HCT116 (cell line): ENCODE results near the gene TMTC4. TPM values are rescaled to one million over a fixed set of nuclear protein-coding genes. Genes with fewer than 3 reads are reported as not detected.

ENCODE experiments used
- ATAC-seq: fragments of 200-7000 bp; cut with Tn5 transposase; 2 replicates; pipeline ENCODE4 v1.9.1; 2020; ENCODE audit warnings: mild to moderate bottlenecking, moderate library complexity
- BruUV-seq: library from RNA; stranded (reverse); fragments of 400-500 nt; replicated peaks from 2 replicates; lab custom pipeline; 2021; lab: Mats Ljungman, UMichigan
- CTCF ChIA-PET: fragments of 300-600 bp; sonication (Branson Sonifier 250); formaldehyde crosslinking; loops from one replicate; lab custom pipeline; 2021; ENCODE audit warnings: antibody characterized with exemption; lab: Charles Lee
- POLR2A ChIA-PET: fragments of 300-600, 350-600 bp; sonication (Branson Sonifier 250); formaldehyde crosslinking; loops from one replicate; lab custom pipeline; 2021; ENCODE audit warnings: antibody characterized with exemption; lab: Charles Lee
- RAD21 ChIA-PET, 2 experiments: fragments of 300-600 bp; sonication (Branson Sonifier 250); formaldehyde crosslinking; loops; one replicate each; lab custom pipeline; 2023; ENCODE audit warnings: low total read pairs in 2 of 2; ENCODE audit not compliant: uncharacterized antibody in 2 of 2, unreplicated experiment in 2 of 2, low non-redundant PET in 1 of 2; lab: Charles Lee
- DNase-seq: peaks from one replicate; pipeline ENCODE4 v3.0.0-alpha.2; 2010; ENCODE audit warnings: low read depth, low spot score
- H2AFZ ChIP-seq: fragments of 200-600 bp; shearing (Covaris generic), sonication (generic); 2 replicates; pipeline ENCODE4 v1.6.1; 2017; ENCODE audit warnings: low read depth, mixed run types, mixed read lengths, antibody characterized with exemption, low read length; ENCODE audit not compliant: poor library complexity, severe bottlenecking
- H3K27ac ChIP-seq: 2 replicates; pipeline ENCODE4 v1.5.1; 2012; ENCODE audit warnings: low read depth, low read length
- H3K27me3 ChIP-seq: fragments of 200-600 bp; sonication (generic); 2 replicates; pipeline ENCODE4 v1.6.1; 2016; ENCODE audit warnings: mixed run types, low read length, mixed read lengths; ENCODE audit not compliant: insufficient read depth
- H3K36me3 ChIP-seq, 2 experiments: fragments of 200-500 bp in 1 of 2; fragments of 200-600 bp in 1 of 2; sonication (Bioruptor generic) in 1 of 2; sonication (generic) in 1 of 2; 2 replicates each; pipeline versions ENCODE4 v1.5.1 to v1.6.1; 2014 to 2016; ENCODE audit warnings: low read length in 2 of 2, inconsistent platforms in 1 of 2, mixed read lengths in 1 of 2, mixed run types in 1 of 2; ENCODE audit not compliant: insufficient read depth in 2 of 2, control insufficient read depth in 1 of 2
- H3K4me1 ChIP-seq, 2 experiments: fragments of 200-600 bp in 1 of 2; sonication (generic) in 1 of 2; 2 replicates each; pipeline versions ENCODE4 v1.5.1 to v1.6.1; 2012 to 2017; ENCODE audit warnings: low read length in 2 of 2, inconsistent platforms in 1 of 2, mild to moderate bottlenecking in 1 of 2, mixed read lengths in 1 of 2, mixed run types in 1 of 2, moderate library complexity in 1 of 2; ENCODE audit not compliant: insufficient read depth in 2 of 2, control insufficient read depth in 1 of 2
- H3K4me2 ChIP-seq: fragments of 200-600 bp; sonication (generic); 2 replicates; pipeline ENCODE4 v1.6.1; 2017; ENCODE audit warnings: mixed run types, low read length, mixed read lengths
- H3K4me3 ChIP-seq, 2 experiments: fragments of 200-600 bp in 1 of 2; sonication (generic) in 1 of 2; replicated peaks in 1 of 2; 2 replicates each; pipeline ENCODE4 v1.5.1; 2011 to 2016; ENCODE audit warnings: low read length in 2 of 2, control low read depth in 1 of 2, low read depth in 1 of 2, mild to moderate bottlenecking in 1 of 2, mixed read lengths in 1 of 2, mixed run types in 1 of 2
- H3K79me2 ChIP-seq: fragments of 200-600 bp; sonication (generic); 2 replicates; pipeline ENCODE4 v1.6.1; 2017; ENCODE audit warnings: mild to moderate bottlenecking, mixed run types, low read length, moderate library complexity, mixed read lengths; ENCODE audit not compliant: insufficient read depth
- H3K9ac ChIP-seq: fragments of 200-600 bp; sonication (generic); 2 replicates; pipeline ENCODE4 v1.6.1; 2016; ENCODE audit warnings: low read length, mixed read lengths
- H3K9me2 ChIP-seq: fragments of 200-600 bp; sonication (generic), shearing (Covaris generic); 2 replicates; pipeline ENCODE4 v1.6.1; 2017; ENCODE audit warnings: mixed run types, mild to moderate bottlenecking, moderate library complexity; ENCODE audit not compliant: insufficient read depth
- H3K9me3 ChIP-seq, 2 experiments: fragments of 200-500 bp in 1 of 2; fragments of 200-600 bp in 1 of 2; sonication (Bioruptor generic) in 1 of 2; sonication (generic) in 1 of 2; 2 replicates each; pipeline ENCODE4 v1.6.1; 2014 to 2017; ENCODE audit warnings: low read length in 2 of 2, mixed read lengths in 2 of 2, inconsistent platforms in 1 of 2, low read depth in 1 of 2, mild to moderate bottlenecking in 1 of 2, mixed run types in 1 of 2, moderate library complexity in 1 of 2; ENCODE audit not compliant: control insufficient read depth in 1 of 2, insufficient read depth in 1 of 2
- H4K20me1 ChIP-seq: fragments of 200-600 bp; sonication (generic), shearing (Covaris generic); 2 replicates; pipeline ENCODE4 v1.6.1; 2017; ENCODE audit warnings: mixed run types, mild to moderate bottlenecking, moderate library complexity; ENCODE audit not compliant: insufficient read depth
- ATF3 ChIP-seq: IDR thresholded peaks from 2 replicates; pipeline ENCODE4 v1.6.1; 2012
- CBX3 ChIP-seq: IDR thresholded peaks from 2 replicates; pipeline ENCODE4 v1.6.1; 2012; ENCODE audit warnings: low read depth
- CTCF ChIP-seq, 3 experiments: fragments of 200-600 bp in 1 of 3; sonication (generic) in 1 of 3; IDR thresholded peaks in 2 of 3; conservative IDR thresholded peaks in 1 of 3; 2 replicates each; pipeline ENCODE4 v1.5.1; 2012 to 2017; ENCODE audit warnings: low read depth in 2 of 3, low read length in 2 of 3, antibody characterized with exemption in 1 of 3, borderline replicate concordance in 1 of 3, control low read depth in 1 of 3, mild to moderate bottlenecking in 1 of 3, mixed read lengths in 1 of 3, mixed run types in 1 of 3, moderate library complexity in 1 of 3; ENCODE audit not compliant: insufficient read depth in 1 of 3
- EGR1 ChIP-seq: IDR thresholded peaks from 2 replicates; pipeline ENCODE4 v1.6.1; 2012; ENCODE audit warnings: low read depth
- ELF1 ChIP-seq: IDR thresholded peaks from 2 replicates; pipeline ENCODE4 v1.6.1; 2012; ENCODE audit warnings: low read depth, borderline replicate concordance
- EZH2 ChIP-seq: fragments of 200-600 bp; sonication (generic); IDR thresholded peaks from 2 replicates; pipeline ENCODE4 v1.6.1; 2017; ENCODE audit warnings: antibody characterized with exemption, mixed run types
- EZH2phosphoT487 ChIP-seq: fragments of 200-600 bp; IDR thresholded peaks from 2 replicates; pipeline ENCODE4 v1.6.1; 2018; ENCODE audit warnings: antibody characterized with exemption, borderline replicate concordance
- MAX ChIP-seq: IDR thresholded peaks from 2 replicates; pipeline ENCODE4 v1.6.1; 2012
- POLR2A ChIP-seq: IDR thresholded peaks from 2 replicates; pipeline ENCODE4 v1.7.0; 2011; ENCODE audit warnings: borderline replicate concordance; ENCODE audit not compliant: insufficient read depth, insufficient read length; ENCODE audit errors: extremely low read depth
- POLR2AphosphoS5 ChIP-seq: IDR thresholded peaks from 2 replicates; pipeline ENCODE4 v1.6.1; 2011; ENCODE audit warnings: mild to moderate bottlenecking, low read depth, low read length, moderate library complexity
- RAD21 ChIP-seq: IDR thresholded peaks from 2 replicates; pipeline ENCODE4 v1.6.1; 2012; ENCODE audit warnings: low read depth, mild to moderate bottlenecking
- SIN3A ChIP-seq: IDR thresholded peaks from 2 replicates; pipeline ENCODE4 v1.6.1; 2012; ENCODE audit warnings: low read depth
- SP1 ChIP-seq: IDR thresholded peaks from 2 replicates; pipeline ENCODE4 v1.6.1; 2012; ENCODE audit warnings: low read depth
- SRF ChIP-seq: IDR thresholded peaks from 2 replicates; pipeline ENCODE4 v1.6.1; 2012; ENCODE audit warnings: low read depth
- TCF7L2 ChIP-seq: IDR thresholded peaks from 2 replicates; pipeline ENCODE4 v1.7.0; 2011; ENCODE audit warnings: borderline replicate concordance, inconsistent platforms; ENCODE audit not compliant: insufficient read depth, insufficient read length; ENCODE audit errors: extremely low read depth
- YY1 ChIP-seq: IDR thresholded peaks from 2 replicates; pipeline ENCODE4 v1.6.1; 2011; ENCODE audit warnings: low read length, low read depth, moderate library complexity, mild to moderate bottlenecking; ENCODE audit not compliant: insufficient replicate concordance; ENCODE audit errors: extremely low read depth
- ZFX ChIP-seq: fragments of 450-650 bp; IDR thresholded peaks from 2 replicates; pipeline ENCODE4 v1.6.1; 2017
- ZNF274 ChIP-seq: fragments of 200-500 bp; sonication (Bioruptor generic); IDR thresholded peaks from 2 replicates; pipeline ENCODE4 v1.6.1; 2014; ENCODE audit warnings: mild to moderate bottlenecking, low read depth, low read length, inconsistent platforms
- intact Hi-C: fragments of 100-400 bp; cut with micrococcal nuclease; formaldehyde crosslinking; loops from 2 replicates; pipeline ENCODE4 v1.10.0; 2022
- total RNA-seq: library from RNA; stranded (reverse); gene quantifications from one replicate; pipeline ENCODE4 v1.2.1, GENCODE V29; 2021; ENCODE audit not compliant: unreplicated experiment

TMTC4 gene
- total RNA-seq, 1 experiment from 2014 or later = 23.6 TPM

- TF ChIP-seq YY1 = no peak
Observed at GRCh38 chr13:100594731-100595130, 79.9 kb downstream of the TMTC4 start (continued).

- intact Hi-C loops = no loop called here
- BruUV-seq = no TSS peak
Observed at GRCh38 chr13:100594255-100594654, 80.3 kb downstream of the TMTC4 start.

More at GRCh38 chr13:100594255-100594654, 80.3 kb downstream of the TMTC4 start:
- Histone ChIP-seq H4K20me1 (no peaks in the 10 kb centered on the region), H3K4me2 (no peak overlapping the region), H3K27me3 (no peaks in the 10 kb centered on the region), H3K4me3 (no peak overlapping the region), H3K27ac (no peak overlapping the region), H2AFZ (peak overlapping the region; percentile 52), H3K4me1 (no peaks in the 10 kb centered on the region; a peak in 1 of 4 replicates), H3K9ac (no peak overlapping the region), H3K79me2 (no peaks in the 10 kb centered on the region), H3K36me3 (no peaks in the 10 kb centered on the region), H3K9me2 (no peaks in the 10 kb centered on the region), H3K9me3 (no peaks in the 10 kb centered on the region; a peak in 1 of 4 replicates)
- ATAC-seq = no peak
- TF ChIP-seq POLR2AphosphoS5 = no peak
- no peak for TF ChIP-seq YY1
- no peak for TF ChIP-seq ZNF274
- TF ChIP-seq SP1 = no peak
- TF ChIP-seq CTCF (IDR thresholded peaks at IDR 0.05 in 2 of 3, conservative IDR thresholded peaks at IDR 0.05 in 1 of 3; ENCODE audit: borderline replicate concordance in 1 of 3, insufficient read depth in 1 of 3, low read depth in 2 of 3, low read length in 2 of 3) = no peak
- no peak for TF ChIP-seq ATF3
- no peak for TF ChIP-seq POLR2A
- TF ChIP-seq ELF1 = no peak
- TF ChIP-seq TCF7L2 = no peak
- no peak for TF ChIP-seq EGR1
- TF ChIP-seq SIN3A = no peak
- TF ChIP-seq EZH2phosphoT487 = no peak
- TF ChIP-seq RAD21 = no peak
- no peak for TF ChIP-seq SRF
- no peak for TF ChIP-seq CBX3
- TF ChIP-seq MAX = no peak
- no peak for TF ChIP-seq ZFX
- no peak for TF ChIP-seq EZH2
- DNase-seq = no peak
- ChIA-PET RAD21 (no interaction called here), POLR2A (no interaction called here), CTCF (interaction anchor here (1.3 to 1.4 kb wide), 2 partner anchors 11 to 19 kb away, joined by 4 read pairs; no protein-coding TSS in a partner anchor)
